HuH-7.5 (cell line): ENCODE measurements around the gene ITPKA.

Experiments used
- DNase-seq: peaks from one replicate; pipeline ENCODE4 v3.0.0; 2011; ENCODE audit warnings: low spot score

Gene ITPKA

DNA sequence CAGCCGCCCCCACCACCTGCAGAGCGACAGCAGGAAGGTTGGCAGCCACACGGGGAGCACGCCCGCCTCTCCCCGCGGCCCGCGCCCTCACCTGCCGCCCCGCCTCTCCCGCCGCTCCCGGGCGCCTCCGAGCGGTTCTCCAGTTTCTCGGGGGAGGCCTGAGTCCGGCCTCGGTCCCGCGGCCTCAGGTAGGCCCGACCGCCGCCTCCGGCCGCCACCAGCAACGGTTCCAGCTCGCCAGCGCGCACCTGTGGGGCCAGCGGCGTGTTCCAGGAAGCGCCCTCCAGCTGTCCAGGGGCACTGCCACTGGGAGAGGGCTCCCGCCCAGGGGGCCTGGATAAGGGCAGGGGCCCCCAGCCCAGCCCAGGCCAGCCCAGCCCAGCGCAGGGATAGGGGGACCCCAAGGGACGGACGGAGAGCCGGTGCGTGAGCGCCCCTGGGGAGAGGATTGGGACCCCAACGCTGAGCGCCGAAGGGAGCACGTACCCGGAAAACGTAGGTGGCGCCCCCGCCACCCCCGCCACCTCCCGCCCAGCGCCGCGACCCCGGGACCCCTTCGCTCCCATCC is 17.7 kb downstream of the ITPKA start:
- DNase-seq, result peak; percentile 51

DNA sequence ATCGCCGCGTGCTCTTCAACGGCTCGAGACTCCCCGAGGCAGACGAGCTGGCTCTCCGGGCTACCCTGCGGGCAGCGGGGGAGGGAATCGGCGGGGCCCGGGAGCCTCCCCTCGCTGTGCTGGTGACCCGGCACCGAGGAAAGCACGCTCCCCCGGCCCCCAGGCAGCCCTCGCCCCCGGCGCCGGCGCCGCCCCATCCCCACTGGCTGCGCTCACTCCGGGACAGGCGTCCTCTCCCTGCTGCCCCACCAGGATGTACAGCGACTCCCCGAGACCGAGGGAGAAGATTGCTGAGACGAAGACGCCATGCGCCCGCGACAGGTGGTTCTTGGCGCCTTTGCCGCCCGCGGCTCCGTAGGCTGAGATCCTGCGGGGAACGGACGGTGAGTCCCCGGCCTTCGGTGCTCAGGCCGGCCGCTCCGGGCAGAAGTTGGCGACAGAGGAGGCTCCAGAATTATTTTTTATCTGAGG is 18.3 kb downstream of the ITPKA start:
- no peak for DNase-seq

DNA sequence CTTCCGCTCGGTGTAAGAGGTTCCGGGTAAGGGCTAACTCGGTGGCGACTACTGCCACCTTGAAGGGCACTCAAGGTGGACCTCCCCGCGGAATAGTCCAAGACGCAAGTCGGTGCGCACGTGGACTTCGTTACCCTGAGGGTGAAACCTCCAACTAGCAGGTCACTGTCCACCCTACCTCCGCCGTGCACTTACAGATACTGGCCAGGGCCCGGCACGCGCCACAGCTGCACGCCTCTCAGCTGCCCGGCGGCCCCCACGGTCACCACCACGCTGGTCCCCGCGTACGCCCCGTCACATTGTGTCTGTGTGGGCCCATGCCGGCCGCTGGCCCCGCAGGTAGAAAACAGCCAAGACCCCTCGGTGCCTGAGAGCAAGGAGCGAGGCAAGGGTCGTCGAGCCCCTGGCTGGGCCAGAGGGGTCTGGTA is 18.9 kb downstream of the ITPKA start:
- DNase-seq, result no peak

DNA sequence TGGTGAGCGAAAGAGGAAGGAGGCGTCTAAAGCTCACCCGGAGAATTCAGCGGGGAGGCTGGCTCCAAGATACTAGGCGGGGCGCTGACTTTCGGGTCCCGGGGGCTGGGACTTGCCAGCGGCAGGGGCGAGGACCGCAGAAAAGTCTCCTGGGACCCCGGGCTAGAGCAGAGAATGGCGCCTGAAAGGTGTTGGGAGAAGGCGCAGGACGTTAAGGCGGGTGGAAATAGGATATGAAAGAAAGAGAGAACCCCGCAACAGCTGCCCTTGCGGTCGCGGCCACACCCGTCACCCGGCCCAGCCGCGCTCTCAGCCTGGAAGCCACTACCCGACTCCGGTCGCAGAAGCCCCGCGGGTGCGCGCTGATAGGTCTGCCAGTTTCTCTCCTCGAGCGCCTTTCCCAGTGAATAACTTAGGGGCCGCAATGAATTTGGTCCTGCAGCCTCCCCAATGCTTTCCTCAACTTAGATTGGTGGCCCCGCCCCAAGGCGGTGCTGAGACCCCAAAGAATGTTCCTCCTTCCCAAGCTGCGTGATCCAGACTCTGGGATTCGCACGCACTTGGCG is 19.3 kb downstream of the ITPKA start:
- no peak for DNase-seq

DNA sequence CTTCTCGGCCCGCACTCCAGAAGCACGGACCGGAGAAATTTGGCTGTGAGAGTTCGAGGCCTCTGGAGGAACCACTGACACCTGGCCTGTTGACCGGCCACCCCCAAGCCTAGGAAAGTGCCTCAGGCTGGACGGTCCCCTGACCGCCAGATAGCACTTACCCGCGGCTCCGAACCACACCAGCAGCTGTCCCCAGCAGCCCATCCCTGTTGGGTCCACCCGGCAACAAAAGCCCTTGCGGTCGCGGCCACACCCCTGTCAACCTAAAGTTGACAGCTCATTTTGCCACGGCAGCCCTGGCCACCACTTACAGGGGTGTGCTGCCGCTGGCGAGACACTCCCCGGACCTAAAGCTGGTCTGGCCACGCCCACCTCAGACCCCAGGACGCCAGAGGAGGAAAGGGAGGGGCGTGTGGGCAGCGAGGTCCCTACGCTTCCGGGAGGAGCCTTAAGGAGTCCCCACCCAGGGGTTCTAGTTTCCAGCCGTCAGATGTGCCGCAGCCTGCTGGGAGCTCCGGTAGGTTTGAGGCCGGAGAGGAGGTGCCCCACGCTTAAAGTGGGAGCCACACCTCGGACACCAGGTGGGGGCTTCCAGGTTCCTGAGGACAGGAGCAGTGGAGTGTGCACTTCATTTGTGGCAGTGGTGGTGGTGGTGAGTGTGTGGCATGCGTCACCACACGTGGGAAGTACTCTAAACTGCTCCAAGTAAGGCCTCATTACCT is 20.0 kb downstream of the ITPKA start, which contains the start of gene LTK:
TSS of gene LTK (minus strand) at position 322 of the 722 bp plus-strand sequence. CDS start at position 204, 118 bp downstream.
- no peak for DNase-seq

DNA sequence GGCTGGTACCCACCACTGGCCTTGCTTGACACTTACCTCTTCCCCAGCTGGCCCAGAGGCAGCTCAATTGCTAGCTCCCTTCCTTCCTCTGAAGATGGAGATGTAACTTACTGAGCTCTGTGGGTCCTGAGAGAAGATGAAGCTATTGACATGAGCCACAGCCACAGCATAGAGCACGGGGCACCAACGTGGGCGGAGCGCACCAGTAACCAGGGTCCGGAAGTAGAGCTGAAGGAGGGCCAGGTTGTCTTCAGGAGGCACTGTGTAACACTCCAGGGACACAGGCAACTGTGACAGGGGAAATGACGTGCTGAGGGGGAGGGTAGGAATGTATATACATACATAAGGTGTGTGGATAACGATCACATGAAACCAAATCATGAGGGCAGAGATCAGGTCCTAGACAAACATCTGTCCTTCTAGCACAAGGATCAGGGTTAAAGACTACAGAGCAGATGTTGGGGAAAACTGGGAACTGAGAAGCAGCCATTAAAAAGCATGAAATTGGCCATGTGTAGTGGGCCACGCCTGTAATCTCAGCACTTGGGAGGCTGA is 24.3 kb downstream of the ITPKA start:
- DNase-seq, result no peak

DNA sequence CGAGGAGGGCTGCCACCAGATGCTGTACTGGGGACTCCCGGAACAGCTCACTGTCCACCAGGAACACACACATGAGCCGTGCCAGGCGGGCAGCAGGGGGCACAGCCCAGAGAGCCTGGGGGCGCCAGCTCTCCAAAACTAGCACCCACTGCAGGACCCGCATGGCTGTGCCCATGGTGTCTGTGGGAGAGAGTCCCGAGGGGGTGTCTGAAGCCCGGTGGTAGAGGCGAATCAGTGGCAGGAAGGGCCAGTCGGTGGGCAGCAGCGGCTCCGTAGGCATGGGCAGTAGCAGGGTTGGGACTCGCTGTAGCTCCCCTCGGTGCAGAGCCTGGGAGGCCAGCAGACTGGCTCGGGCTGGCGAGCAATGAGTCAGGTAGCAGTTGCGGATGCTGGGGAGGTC is 27.0 kb downstream of the ITPKA start:
- no peak for DNase-seq

DNA sequence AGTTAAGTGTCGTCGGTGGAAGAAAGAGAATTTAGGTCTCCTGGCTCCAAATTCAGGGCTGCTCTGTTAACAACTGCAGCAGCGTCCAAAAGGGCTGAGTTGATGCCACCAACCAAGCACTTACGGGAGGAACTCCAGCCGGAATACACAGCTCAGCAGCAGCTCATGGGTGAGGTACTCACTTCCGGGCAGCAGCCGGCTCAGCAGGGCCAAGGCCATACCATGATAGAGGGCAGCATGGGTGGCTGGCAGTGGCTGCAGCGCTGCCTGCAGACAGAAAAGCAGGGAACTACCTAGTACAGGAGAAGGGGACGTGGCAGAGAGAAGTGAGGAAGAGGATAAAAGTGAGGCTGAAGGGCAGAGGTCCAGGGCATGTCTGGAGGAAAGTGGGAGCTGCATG is 27.9 kb downstream of the ITPKA start:
- DNase-seq, result no peak

DNA sequence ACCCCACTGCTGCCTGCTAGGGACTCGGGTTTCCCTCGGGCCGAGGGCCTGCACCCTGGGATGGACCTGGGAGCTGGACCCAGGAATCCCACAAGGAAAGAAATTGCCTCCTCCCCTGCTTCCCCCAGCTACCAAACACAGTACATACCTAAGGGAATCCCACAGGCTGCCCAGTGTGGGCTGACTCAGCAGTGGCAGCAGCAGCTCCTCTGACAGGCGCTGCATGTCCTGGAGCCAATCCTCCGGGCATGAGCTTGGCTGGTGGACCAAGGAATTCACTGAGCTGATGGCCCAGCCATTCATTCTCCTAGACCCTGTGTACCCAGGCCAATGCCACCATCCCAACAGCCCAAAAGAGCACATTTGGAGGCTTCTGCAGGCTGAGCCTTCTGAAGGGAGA is 29.4 kb downstream of the ITPKA start:
- DNase-seq, result no peak

DNA sequence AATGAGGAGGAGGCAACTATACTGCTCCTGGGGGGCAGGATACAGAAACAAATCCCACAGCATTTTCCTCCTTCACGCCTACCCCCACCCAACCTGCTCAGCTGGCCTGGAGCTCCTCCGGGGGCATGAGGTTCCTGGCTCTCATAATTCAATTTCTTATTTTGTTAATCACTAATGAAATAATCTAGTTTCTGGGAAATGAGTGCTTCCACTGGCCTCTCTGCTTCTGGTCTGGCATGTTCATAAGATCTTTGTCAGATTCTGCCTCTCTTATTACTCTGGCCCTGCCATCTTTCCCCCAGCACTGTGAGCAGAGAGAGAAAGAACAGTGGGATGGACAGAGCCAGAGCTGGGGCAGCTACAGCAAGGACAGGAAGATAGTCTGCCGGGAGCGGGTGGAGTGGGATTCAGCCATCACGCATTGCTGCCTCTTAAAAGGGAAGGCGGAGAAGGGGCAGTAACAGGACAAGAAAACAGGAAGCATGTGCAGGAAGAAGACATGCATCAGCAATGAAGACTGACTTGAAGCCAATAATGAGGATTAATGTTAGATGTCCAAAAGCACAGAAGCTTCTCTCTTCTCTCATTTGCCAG is 36.8 kb downstream of the ITPKA start:
- DNase-seq, result no peak

DNA sequence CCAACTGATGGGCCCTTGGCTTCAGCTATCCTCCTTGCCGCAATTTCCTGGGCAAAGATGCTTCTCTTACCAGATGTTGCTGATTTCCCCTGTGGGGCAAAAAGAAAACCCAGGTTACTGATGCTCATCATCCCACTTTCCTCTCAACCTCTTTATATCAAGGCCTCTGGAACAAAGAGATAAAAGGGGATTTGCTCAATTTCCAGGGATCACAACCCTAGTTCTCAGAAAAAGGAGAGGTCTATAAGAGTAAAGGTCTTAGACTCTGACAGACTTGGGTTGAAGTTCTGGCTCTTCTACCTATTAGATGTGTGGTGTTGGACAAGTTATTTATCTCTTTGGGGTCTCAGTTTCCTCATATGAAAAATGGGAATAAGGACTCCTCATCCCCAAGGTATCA is 41.9 kb downstream of the ITPKA start:
- no peak for DNase-seq

DNA sequence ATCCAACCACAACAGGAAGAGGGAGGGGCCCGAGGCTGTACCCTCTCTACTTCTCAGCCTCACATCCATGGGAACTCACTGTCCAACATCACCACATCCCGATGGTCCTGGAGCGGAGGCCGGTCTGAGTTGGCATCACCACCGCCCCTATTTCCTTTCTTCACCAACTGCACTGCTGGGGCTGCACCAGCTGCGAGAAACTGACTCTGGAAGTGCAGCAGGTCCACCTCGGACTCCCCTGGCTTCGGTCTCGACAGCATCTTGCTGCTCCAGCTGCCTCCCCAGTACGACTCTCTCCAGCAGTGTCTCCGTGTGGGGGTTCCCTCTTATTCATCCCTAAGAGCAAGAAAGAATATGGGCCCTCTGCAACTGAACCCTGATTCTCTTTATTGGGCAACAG is 43.2 kb downstream of the ITPKA start:
- no peak for DNase-seq

DNA sequence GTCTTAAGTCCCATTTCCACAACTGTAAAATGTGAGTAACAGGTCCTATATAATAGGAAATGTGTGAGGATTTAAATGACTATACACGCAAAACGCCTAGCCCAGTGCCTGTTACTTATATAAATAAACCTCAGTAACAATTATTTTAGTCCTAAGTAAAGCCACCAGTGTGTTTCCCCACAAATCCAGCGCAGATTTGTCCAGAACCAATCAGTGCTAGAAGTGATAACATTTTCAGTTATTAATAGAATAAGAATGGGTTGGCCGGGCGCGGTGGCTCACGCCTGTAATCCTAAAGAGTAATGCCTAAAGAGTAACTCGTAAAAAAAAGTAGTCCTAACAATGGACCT is 49.8 kb downstream of the ITPKA start:
- no peak for DNase-seq

DNA sequence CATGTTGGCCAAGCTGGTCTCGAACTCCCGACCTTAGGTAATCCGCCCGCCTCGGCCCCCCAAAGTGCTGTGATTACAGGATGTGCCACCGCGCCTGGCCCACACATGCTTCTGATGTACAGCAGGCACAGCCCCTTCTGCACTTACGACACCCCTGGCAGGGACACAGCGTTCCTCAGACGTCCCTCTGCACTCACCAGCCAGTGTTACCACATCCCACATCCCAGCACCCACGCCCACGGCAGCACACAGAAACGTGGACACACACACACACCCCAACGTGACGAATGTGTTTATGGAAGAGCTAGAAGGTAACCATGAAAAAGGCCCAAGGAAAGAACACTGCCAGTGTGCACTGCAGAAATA is 51.0 kb downstream of the ITPKA start:
- no peak for DNase-seq

DNA sequence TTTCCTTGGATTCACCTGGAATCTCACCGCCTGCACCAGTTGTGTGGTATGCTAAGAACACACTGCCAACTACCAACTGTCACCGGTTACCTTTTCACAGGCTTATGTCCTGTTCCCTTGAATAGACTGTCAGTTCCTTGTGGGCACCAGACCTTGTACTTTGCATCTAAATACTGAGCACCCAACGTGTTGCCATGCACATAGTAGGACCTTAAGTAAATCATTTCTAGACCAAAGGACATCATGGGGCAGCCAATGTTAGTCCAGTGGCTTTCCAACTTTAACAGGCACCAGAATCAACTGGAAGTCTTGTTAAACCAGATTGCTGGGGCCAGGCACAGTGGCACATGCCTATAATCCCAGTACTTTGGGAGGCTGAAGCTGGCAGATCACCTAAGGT is 51.5 kb downstream of the ITPKA start:
- DNase-seq, result no peak

DNA sequence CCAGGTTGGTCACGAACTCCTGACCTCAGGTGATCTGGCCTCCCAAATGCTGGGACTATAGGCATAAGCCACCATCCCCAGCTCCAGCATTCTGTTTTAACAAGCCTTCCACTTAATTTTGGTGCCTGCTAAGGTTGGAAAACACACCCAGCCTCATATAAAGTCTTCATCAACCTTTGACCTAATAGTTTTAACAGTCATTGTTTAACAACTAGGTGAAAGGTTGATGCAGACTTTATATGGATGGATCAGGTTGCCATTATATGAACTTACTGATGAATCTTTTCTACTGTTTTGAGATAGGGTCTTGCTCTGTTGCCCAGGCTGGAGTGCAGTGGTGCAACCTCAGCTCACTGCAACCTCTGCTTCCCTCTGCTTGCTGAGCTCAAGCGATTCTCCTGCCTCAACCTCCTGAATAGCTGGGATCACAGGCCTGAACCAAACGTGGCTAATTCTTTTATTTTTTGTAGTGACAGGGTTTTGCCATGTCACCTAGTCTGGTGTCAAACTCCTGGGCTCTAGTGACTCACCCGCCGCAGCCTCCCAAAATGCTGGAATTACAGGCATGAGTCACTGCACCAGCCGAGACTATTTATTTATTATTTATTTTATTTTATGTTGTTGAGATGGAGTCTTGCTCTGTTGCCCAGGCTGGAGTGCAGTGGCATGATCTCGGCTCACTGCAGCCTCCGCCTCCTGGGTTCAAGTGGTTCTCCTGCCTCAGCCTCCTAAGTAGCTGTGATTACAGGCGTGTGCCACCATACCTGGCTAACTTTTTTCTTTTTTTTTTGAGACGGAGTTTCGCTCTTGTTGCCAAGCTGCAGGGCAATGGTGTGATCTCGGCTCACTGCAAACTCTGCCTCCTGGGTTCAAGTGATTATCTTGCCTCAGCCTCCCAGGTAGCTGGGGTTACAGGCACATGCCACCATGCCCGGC is 53.4 kb downstream of the ITPKA start:
- DNase-seq, result no peak

DNA sequence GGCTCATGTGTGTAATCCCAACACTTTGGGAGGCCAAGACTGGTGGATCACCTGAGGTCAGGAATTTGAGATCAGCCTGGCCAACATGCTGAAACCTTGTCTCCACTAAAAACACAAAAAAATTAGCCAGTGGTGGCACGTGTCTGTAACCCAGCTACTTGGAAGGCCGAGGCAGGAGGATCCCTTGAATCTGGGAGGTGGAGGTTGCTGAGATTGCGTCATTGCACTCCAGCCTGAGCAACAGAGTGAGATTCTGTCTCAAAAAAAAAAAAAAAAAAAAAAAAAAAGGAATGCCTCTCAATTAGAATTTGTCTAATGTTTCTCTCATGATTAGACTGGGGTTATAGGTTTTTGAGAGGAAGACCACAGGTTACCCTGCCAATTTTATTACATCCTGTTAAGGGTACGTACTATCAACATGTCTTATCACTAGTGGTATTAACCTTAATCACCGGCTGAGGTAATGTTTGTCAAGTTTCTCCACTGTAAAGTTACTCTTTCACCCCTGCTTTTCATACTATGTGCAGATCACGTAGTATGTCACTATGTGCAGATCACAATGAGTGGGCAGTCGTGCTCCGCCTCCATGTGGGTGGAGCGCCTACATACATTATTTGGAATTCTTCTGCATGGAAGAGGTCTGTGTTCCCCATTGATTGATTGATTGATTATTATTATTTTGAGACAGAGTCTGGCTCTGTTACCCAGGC is 56.5 kb downstream of the ITPKA start:
- no peak for DNase-seq
